ENCODE measurements around the gene ACTL8. TPM values are rescaled to one million over a fixed set of nuclear protein-coding genes. Genes with fewer than 3 reads are reported as not detected.

ACTL8 gene
- total RNA-seq, 3 donors from 2014 or later (not counting 1 experiment from before 2014, with no cell fraction given), result not detected

- Mint-ChIP-seq H3K27ac (no peak overlapping the region), H3K9me3 (no peaks in the 10 kb centered on the region), H3K36me3 (no peaks in the 10 kb centered on the region), H3K27me3 (ENCODE audit: low read depth in 2 of 2) (no peaks in the 10 kb centered on the region), H3K4me1 (no peaks in the 10 kb centered on the region), H3K4me3 (no peak overlapping the region)
- H3K27ac ChIP-seq (ENCODE audit: low read length), result no peak overlapping the region
- no peak for TF ChIP-seq CTCF (IDR thresholded peaks at IDR 0.05)
- intact Hi-C loops (cut with micrococcal nuclease), result no loop called here
- H3K9me3 ChIP-seq (ENCODE audit: control insufficient read depth, insufficient read depth, low read length), result no peaks in the 10 kb centered on the region
- WGBS (ENCODE audit: insufficient coverage), result 46% methylated on average over 5 of the region's 6 CpGs
- H3K36me3 ChIP-seq (ENCODE audit: control insufficient read depth, insufficient read depth, low read length), result no peaks in the 10 kb centered on the region
- ATAC-seq (no peak), DNase-seq (no peak)
- no peak overlapping the region for H3K4me3 ChIP-seq (ENCODE audit: low read length)
- H3K4me1 ChIP-seq (ENCODE audit: control insufficient read depth, insufficient read depth, low read length), result no peaks in the 10 kb centered on the region
- H3K27me3 ChIP-seq (ENCODE audit: control insufficient read depth, insufficient read depth, low read length), result no peaks in the 10 kb centered on the region
Measured at GRCh38 chr1:17723684-17724083, 31.4 kb upstream of the ACTL8 start.

GRCh38 chr1:17724150-17724549, 31.0 kb upstream of the ACTL8 start:
- 81% methylated on average over 6 of the region's 6 CpGs for WGBS (ENCODE audit: insufficient coverage)
- ATAC-seq, result no peak
- no peak overlapping the region for H3K27ac Mint-ChIP-seq
- H3K9me3 Mint-ChIP-seq, result no peaks in the 10 kb centered on the region
- DNase-seq, result no peak
- Histone ChIP-seq H3K4me1 (ENCODE audit: control insufficient read depth, insufficient read depth, low read length) (no peaks in the 10 kb centered on the region), H3K4me3 (ENCODE audit: low read length) (no peak overlapping the region), H3K27me3 (ENCODE audit: control insufficient read depth, insufficient read depth, low read length) (no peaks in the 10 kb centered on the region), H3K9me3 (ENCODE audit: control insufficient read depth, insufficient read depth, low read length) (no peaks in the 10 kb centered on the region), H3K27ac (ENCODE audit: low read length) (no peak overlapping the region), H3K36me3 (ENCODE audit: control insufficient read depth, insufficient read depth, low read length) (no peaks in the 10 kb centered on the region)
- no peaks in the 10 kb centered on the region for H3K36me3 Mint-ChIP-seq
- intact Hi-C loops (cut with micrococcal nuclease), result no loop called here
- TF ChIP-seq CTCF (IDR thresholded peaks at IDR 0.05), result no peak
- no peaks in the 10 kb centered on the region for H3K27me3 Mint-ChIP-seq (ENCODE audit: low read depth in 2 of 2)
- no peak overlapping the region for H3K4me3 Mint-ChIP-seq
- H3K4me1 Mint-ChIP-seq, result no peaks in the 10 kb centered on the region

- Histone ChIP-seq H3K9me3 (ENCODE audit: control insufficient read depth, insufficient read depth, low read length) (no peaks in the 10 kb centered on the region), H3K36me3 (ENCODE audit: control insufficient read depth, insufficient read depth, low read length) (no peaks in the 10 kb centered on the region), H3K27me3 (ENCODE audit: control insufficient read depth, insufficient read depth, low read length) (no peaks in the 10 kb centered on the region), H3K4me1 (ENCODE audit: control insufficient read depth, insufficient read depth, low read length) (no peaks in the 10 kb centered on the region), H3K4me3 (ENCODE audit: low read length) (no peak overlapping the region), H3K27ac (ENCODE audit: low read length) (no peak overlapping the region)
- Mint-ChIP-seq H3K27me3 (ENCODE audit: low read depth in 2 of 2) (no peaks in the 10 kb centered on the region), H3K27ac (no peak overlapping the region), H3K4me1 (no peaks in the 10 kb centered on the region), H3K4me3 (no peak overlapping the region), H3K9me3 (no peaks in the 10 kb centered on the region), H3K36me3 (no peaks in the 10 kb centered on the region)
- TF ChIP-seq CTCF (IDR thresholded peaks at IDR 0.05), result no peak
- WGBS (ENCODE audit: insufficient coverage), result 91% methylated on average over 9 of the region's 9 CpGs
- intact Hi-C loops (cut with micrococcal nuclease), result no loop called here
- no peak for DNase-seq
- no peak for ATAC-seq
Measured at GRCh38 chr1:17725084-17725719, 29.9 kb upstream of the ACTL8 start.
